ENCODE results near the gene COX18. TPM values are rescaled to one million over a fixed set of nuclear protein-coding genes. Genes with fewer than 3 reads are reported as not detected.

The COX18 gene
- total RNA-seq, 2 experiments from 2014 or later = 5.2 to 6.3 TPM

- no peaks in the 10 kb centered on the region for H3K9me3 Mint-ChIP-seq
- Histone ChIP-seq H3K4me3 (ENCODE audit: low read length) (no peak overlapping the region), H3K27ac (ENCODE audit: low read depth in 1 of 2, low read length in 2 of 2) (no peak overlapping the region), H3K9me3 (ENCODE audit: control insufficient read depth in 1 of 2, insufficient read depth in 1 of 2, low read length in 2 of 2) (no peaks in the 10 kb centered on the region), H3K36me3 (ENCODE audit: insufficient read depth, low read length) (peaks cover 34% of the 10 kb centered on the region), H3K4me1 (ENCODE audit: insufficient read depth, low read length) (no peaks in the 10 kb centered on the region), H3K27me3 (ENCODE audit: control insufficient read depth in 1 of 2, insufficient read depth in 2 of 2, low read length in 2 of 2) (no peaks in the 10 kb centered on the region)
- TF ChIP-seq CTCF (IDR thresholded peaks at IDR 0.05) = no peak
- H3K27me3 Mint-ChIP-seq = no peaks in the 10 kb centered on the region
- ATAC-seq (ENCODE audit: poor library complexity) (no peak), DNase-seq (no peak)
- POLR2A ChIA-PET = no interaction called here
- intact Hi-C loops (cut with DNase I, micrococcal nuclease) = no loop called here
- H3K27ac Mint-ChIP-seq = no peak overlapping the region
- peaks cover 57% of the 10 kb centered on the region for H3K36me3 Mint-ChIP-seq (ENCODE audit: low read depth)
- no peak overlapping the region for H3K4me3 Mint-ChIP-seq
- no peaks in the 10 kb centered on the region for H3K4me1 Mint-ChIP-seq (ENCODE audit: low read depth)
- CTCF ChIA-PET = no interaction called here
These were observed 16.4 kb downstream of the COX18 start for GRCh38 chr4:73053076-73053475.

GRCh38 chr4:73051625-73052024 lies 17.9 kb downstream of the COX18 start:
- Histone ChIP-seq H3K27me3 (ENCODE audit: control insufficient read depth in 1 of 2, insufficient read depth in 2 of 2, low read length in 2 of 2) (no peaks in the 10 kb centered on the region), H3K36me3 (ENCODE audit: insufficient read depth, low read length) (peaks cover 21% of the 10 kb centered on the region), H3K4me1 (ENCODE audit: insufficient read depth, low read length) (no peaks in the 10 kb centered on the region), H3K9me3 (ENCODE audit: control insufficient read depth in 1 of 2, insufficient read depth in 1 of 2, low read length in 2 of 2) (no peaks in the 10 kb centered on the region), H3K27ac (ENCODE audit: low read depth in 1 of 2, low read length in 2 of 2) (no peak overlapping the region), H3K4me3 (ENCODE audit: low read length) (no peak overlapping the region)
- CTCF ChIA-PET = no interaction called here
- POLR2A ChIA-PET = no interaction called here
- no peak for TF ChIP-seq CTCF (IDR thresholded peaks at IDR 0.05)
- H3K36me3 Mint-ChIP-seq (ENCODE audit: low read depth) = peaks cover 47% of the 10 kb centered on the region
- no peak overlapping the region for H3K4me3 Mint-ChIP-seq
- intact Hi-C loops (cut with DNase I, micrococcal nuclease) = no loop called here
- no peak for DNase-seq
- H3K4me1 Mint-ChIP-seq (ENCODE audit: low read depth) = no peaks in the 10 kb centered on the region
- H3K27ac Mint-ChIP-seq = no peak overlapping the region
- no peaks in the 10 kb centered on the region for H3K9me3 Mint-ChIP-seq
- no peak for ATAC-seq (ENCODE audit: poor library complexity)
- H3K27me3 Mint-ChIP-seq = no peaks in the 10 kb centered on the region

- ATAC-seq (ENCODE audit: poor library complexity) (no peak), DNase-seq (no peak)
- Histone ChIP-seq H3K9me3 (ENCODE audit: control insufficient read depth in 1 of 2, insufficient read depth in 1 of 2, low read length in 2 of 2) (no peaks in the 10 kb centered on the region), H3K27ac (ENCODE audit: low read depth in 1 of 2, low read length in 2 of 2) (no peak overlapping the region), H3K27me3 (ENCODE audit: control insufficient read depth in 1 of 2, insufficient read depth in 2 of 2, low read length in 2 of 2) (no peaks in the 10 kb centered on the region), H3K4me1 (ENCODE audit: insufficient read depth, low read length) (no peaks in the 10 kb centered on the region), H3K4me3 (ENCODE audit: low read length) (no peak overlapping the region), H3K36me3 (ENCODE audit: insufficient read depth, low read length) (no peaks in the 10 kb centered on the region)
- intact Hi-C loops (cut with DNase I, micrococcal nuclease) = no loop called here
- H3K4me3 Mint-ChIP-seq = no peak overlapping the region
- no peak overlapping the region for H3K27ac Mint-ChIP-seq
- H3K9me3 Mint-ChIP-seq = peaks cover 8% of the 10 kb centered on the region
- ChIA-PET CTCF (no interaction called here), POLR2A (no interaction called here)
- no peaks in the 10 kb centered on the region for H3K27me3 Mint-ChIP-seq
- TF ChIP-seq CTCF (IDR thresholded peaks at IDR 0.05) = no peak
- H3K4me1 Mint-ChIP-seq (ENCODE audit: low read depth) = no peaks in the 10 kb centered on the region
- peaks cover 4% of the 10 kb centered on the region for H3K36me3 Mint-ChIP-seq (ENCODE audit: low read depth)
These were observed 23.6 kb downstream of the COX18 start for GRCh38 chr4:73045879-73046278.

Measured in CD4-positive, alpha-beta T cell (primary cell).